Activated CD8-positive, alpha-beta memory T cell treated with anti-CD3 and anti-CD28 coated beads for 48 hours (primary cell): ENCODE results near the gene IWS1.
"Not testable (repeated sequence)": the region's sequence is repeated elsewhere in the genome, so short reads cannot be mapped to it uniquely, and the experiment has no call there.

Source experiments
- DNase-seq, 3 experiments: peaks; one replicate each; pipeline ENCODE4 v3.0.0-alpha.2; 2020; ENCODE audit warnings: low read depth in 2 of 3, low spot score in 2 of 3

The IWS1 gene

DNA sequence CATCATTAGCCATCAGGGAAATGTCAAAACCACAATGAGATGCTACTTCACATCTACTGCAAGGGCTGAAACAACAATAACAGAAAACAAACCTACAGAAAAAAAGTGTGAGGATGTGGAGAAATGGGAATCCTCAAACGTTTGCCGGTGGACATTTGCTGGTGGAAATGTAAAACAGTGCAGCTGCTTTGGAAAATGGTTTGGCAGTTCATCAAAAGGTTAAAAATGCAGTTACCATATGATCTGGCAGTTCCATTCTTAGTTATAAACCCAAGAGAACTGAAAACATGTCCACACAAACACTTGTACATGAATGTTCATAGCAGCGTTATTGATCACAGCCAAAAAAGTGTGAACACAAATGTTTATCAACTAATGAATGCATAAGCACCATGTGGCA lies 63.8 kb downstream of the IWS1 start:
- no peak for DNase-seq

- DNase-seq = no peak
Observed at GRCh38 chr2:127456960-127457359, 69.3 kb downstream of the IWS1 start.

DNA sequence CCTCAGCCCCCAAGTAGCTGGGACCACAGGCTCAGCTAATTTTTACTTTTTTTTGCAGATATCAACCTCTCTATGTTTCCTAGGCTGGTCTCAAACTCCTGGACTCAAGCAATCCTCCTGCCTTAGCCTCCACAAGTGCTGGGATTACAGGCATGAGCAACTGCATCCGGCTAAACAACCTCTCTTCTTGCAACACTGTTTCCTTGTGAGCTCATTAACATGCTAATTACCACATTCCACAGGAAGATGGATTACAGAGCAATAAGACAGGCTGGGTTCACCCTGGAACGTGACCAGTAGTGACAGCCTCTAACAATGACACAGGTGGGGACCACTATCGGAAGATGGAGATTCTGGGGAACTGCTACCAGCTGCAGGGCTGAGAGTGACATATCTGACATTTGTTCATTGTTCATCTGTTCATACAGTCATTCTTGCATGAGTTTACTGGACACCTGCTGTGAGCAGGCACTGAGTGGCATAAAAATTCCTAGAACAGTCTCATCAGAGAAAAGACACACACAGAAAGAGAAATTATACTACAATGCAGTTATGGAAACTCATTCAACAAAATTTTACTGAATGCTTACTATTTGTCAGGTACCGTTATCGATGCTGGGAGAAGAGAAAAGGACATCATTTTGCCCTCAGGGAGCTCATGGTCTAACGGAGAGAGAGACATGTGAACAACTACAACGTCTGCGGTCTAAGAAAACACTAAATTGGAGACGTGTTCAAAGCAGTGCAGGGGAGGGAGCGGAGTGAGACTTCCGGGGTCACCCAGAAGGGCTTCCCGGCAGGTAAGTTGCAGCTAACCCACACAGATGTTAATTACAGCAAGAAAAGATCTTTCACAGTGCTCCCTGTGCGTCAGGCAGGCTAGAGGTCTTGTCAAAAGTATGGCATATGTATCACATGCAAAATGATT lies 70.5 kb downstream of the IWS1 start:
- no peak for DNase-seq

DNA sequence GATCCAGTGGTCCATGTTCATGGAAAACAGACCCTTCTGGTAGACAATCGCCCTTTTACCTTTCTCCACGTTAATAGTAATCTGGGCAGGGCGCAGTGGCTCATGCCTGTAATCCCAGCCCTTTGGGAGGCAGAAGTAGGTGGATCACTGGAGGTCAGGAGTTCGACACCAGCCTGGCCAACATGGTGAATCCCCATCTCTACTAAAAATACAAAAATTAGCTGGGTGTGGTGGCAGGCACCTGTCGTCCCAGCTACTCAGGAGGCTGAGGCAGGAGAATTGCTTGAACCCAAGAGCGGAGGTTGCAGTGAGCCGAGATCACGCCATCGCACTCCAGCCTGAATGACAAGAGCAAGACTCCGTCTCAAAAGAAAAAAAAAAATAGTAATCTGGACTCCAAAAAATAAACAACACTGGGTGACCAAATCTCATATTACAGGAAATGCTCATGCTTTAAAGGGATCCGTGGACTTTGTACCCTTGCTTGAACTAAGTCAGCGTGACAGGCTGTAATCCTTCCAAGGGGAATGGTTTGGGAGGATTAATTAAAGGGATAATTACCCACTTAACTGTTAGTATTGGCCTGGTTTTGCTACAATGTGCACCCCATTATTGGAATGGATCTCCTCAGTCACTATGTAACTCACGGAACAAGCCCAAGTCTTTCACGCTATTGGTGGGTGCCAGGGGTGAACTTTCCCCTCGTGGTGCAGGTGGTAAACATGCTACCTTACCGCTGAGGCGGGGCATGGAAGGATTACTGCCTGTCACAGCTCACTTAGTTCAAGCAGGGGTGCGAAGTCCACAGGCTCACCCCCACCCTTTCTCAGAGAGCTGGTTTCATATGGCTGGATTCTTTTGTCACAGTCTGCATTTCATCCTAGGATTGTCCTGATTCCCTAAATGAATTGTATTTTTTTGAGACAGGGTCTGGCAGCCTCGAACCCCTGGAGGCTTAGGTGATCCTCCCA lies 71.4 kb downstream of the IWS1 start:
- DNase-seq = no peak

GRCh38 chr2:127453392-127454171 lies 72.7 kb downstream of the IWS1 start:
- DNase-seq = no peak

GRCh38 chr2:127453013-127453391 lies 73.3 kb downstream of the IWS1 start:
- DNase-seq = no peak

- not testable (repeated sequence) for DNase-seq
Observed at GRCh38 chr2:127452423-127452822, 73.9 kb downstream of the IWS1 start.

GRCh38 chr2:127451981-127452380 lies 74.3 kb downstream of the IWS1 start:
- DNase-seq = no peak

- DNase-seq = no peak
Observed at GRCh38 chr2:127449898-127450297, 76.4 kb downstream of the IWS1 start.

GRCh38 chr2:127449414-127449813 lies 76.9 kb downstream of the IWS1 start:
- DNase-seq = no peak

GRCh38 chr2:127448526-127448925 lies 77.8 kb downstream of the IWS1 start:
- no peak for DNase-seq

DNA sequence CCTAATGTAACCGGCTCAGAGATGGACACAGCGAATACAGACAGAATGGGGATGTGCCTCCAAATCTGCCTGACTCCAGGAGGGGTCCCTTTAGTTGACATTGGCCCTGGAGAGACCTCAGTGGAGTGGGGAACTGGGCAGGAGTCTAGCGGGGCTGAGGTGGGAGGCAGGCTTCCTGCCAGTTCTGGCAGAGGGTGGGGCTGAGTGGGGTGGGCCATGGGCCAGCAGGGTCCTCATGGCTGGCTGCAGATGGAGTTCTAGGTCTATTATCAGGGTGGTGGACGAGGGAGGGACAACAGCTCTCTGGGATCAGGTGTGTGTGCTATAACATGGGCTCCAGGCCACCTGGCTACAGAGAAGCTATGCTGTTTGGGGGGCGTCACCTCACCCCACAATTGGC lies 86.9 kb downstream of the IWS1 start:
- DNase-seq = no peak

DNA sequence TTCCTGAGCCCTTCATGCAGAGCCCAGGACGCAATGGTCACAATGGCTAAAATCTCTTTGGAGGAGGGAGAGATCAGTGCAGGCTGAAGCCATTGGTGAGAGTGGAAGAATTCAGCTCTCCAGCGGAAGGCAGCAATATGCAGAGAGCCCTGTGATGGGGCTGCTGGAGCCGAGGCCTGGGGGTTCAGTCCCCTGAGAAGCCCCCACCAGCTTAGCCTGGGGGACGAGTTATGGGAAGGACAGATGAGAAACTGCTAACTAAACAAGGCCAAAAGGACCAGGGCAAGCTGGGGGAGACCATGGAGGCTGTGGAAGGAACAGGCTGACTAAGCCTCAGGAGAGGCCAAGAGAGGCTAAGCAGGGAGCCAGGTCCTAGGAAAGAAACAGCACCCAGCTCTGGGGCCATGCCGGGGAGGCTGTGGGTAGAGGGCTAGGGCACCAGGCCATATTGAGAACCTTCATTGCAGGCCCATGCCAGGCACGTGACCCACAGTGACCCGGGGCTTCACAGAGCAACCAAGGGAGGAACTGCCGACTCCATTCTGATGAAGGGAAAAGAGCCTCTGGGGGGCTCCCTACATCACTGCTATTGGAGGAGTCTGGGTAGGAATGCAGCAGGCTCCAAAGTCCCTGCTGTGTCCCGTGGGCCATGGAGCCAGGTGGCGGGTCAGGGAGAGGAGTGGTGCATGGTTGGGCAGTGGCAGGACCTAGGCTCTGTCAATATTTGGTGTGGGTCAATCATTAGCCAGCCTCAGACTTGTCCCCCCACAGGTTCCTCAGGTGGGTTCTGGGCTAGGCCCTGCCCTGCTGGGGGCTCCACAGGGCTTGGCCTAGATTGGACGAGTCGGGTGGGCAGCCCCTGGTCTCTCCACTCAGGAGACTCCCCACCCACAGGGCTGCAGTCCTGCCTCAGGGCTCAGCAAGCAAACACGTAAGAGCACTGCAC lies 88.2 kb downstream of the IWS1 start:
- DNase-seq = no peak

- no peak for DNase-seq
Observed at GRCh38 chr2:127437056-127437455, 89.2 kb downstream of the IWS1 start.

- DNase-seq = no peak
Observed at GRCh38 chr2:127434515-127434914, 91.8 kb downstream of the IWS1 start.

- DNase-seq = no peak
Observed at GRCh38 chr2:127431408-127432023, 94.8 kb downstream of the IWS1 start.
